Stimulated activated CD8-positive, alpha-beta memory T cell treated with anti-CD3 and anti-CD28 coated beads, Interleukin-7, amount 100 ng/mL, for 24 hours (primary cell): ENCODE results near the gene CES5A.
"Not testable (repeated sequence)": the region's sequence is repeated elsewhere in the genome, so short reads cannot be mapped to it uniquely, and the experiment has no call there.

ENCODE experiments used
- DNase-seq: peaks from one replicate; pipeline ENCODE4 v3.0.0-alpha.2; 2020; ENCODE audit warnings: low read depth

The CES5A gene

DNA sequence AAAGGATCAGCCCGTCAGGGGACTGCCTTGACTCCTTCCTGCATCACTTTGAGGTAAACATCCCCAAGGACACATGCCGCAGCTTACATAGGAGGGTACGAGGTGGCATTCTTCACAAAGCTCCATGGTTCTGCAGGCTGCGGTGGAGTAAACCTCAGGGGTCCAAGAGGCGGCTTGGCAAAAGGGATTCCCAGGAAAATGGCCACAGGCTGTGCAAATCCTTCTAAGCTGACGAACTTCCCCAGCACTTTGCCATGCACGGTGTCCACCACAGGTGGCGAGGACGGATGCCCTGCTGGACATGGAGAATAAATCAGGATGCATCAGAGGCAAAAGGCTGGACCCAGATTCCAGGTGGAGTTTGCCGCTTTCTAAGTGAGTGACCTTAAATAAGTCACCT, 46.5 kb downstream of the CES5A start:
- DNase-seq: no peak

DNA sequence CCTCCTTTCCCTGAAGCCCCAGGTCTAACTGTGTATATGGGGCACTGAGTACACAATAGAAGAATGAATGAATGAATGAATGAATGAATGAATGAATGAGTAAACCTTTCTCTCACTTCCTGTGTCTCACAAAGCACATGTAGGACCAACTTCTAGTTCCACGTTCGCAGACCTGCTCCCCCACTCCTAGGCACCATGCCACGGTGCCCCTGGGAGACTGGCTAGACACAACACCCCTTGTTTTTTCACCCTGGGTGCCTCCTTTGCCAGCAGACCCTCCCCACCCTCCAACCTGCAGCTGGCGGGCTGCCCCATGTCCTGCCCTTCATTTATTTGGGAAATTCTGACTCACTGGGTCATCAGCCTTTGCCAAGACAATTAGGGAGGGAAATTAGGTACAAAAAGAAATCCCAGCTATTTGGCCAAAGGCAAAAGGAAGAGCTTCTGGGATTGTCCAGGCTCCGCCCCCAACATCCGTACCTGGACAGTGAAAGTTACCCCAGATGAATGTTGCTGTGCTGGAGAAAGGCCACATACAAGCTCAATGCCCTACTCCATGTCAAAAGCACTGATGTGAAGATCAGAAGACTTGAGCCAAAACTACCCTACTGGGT, 50.0 kb downstream of the CES5A start:
- no peak for DNase-seq

DNA sequence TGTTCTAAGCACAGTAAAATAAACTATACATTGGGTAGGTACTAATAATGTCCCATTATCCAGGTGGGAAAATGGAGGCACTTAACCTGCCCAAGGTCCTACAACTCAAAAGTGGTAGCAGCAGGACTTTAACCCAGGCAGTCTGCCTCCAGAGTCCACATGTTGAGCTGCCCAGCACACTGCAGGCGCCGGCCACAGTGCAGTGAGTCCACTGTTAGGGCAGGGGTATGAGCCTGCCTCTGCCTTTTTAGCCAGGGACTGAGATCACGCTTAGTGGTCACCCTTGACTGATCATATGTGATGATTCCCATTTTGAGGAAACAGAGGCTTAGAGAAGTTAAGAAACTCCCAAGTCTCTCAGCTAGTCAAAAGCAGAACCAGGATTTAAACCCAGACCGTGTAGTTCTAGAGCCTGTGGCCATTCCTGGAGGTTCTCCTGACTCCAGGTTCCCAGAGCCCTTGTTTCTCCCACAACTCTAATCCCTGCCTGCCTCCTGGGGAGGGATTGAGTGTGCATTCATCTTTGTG, 50.6 kb downstream of the CES5A start:
- no peak for DNase-seq

DNA sequence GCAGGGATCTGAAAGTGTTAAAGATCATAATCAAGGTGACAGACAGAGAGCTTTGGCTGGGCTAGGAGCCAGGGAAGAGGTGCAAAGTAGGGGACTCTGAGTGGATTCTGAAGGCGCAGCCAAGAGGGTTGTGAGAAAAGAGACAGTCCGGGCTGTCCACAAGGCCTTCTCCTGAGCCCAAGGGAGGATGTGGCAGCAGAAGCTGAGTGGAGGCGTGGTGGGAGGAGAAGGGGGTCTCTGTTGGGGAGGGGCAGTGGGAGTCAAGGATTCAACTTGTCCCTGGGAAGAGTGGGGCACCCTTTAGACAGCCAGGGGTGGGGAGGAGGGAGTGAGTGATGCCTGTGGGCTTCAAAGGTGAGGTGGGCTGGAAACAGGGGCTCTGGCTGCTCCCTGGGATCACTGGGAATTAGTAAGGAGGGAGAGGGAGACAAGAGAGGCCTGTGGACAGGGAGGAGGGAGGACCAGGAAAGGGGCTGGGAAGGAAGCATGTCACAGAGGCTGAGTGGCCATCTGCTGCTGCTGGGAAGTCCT, 52.8 kb downstream of the CES5A start:
- no peak for DNase-seq

DNA sequence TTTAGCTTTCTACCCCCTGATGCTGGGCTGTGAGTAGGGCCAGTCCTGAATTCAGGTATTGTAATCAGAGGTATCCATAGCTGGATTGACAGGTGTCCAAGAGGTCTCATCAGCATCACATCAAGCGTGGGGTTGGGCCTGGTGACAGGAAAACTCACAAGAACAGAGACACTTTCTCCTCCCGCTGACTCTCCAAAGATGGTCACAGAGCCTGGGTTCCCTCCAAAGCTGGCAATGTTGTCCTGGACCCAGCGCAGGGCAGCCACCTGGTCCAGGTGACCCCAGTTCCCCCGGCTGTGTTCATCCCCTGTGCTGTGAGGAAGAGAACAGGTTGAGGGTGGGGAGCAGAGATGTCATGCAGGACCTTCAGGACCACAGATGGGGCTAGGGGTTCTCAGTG, 54.0 kb downstream of the CES5A start:
- DNase-seq: no peak

DNA sequence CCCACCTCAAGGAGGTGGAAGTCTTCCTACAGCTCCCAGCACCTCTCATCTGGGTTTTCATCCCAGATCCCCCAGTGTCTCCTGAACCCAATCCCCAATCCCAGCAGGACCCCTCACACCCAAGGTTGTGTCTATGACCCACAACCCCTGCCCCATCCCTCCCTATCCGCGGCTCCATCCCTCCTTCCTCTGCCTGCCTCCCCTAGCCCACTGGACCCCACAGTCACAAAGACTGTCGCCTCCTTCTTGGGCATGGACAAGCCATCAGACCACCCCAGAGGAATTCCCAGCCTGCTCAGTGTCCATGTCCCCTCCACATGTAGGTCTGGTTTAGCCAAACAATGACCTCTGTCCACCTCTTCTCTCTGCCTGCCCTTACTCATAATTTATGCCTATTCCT, 54.6 kb downstream of the CES5A start:
- DNase-seq: no peak

GRCh38 chr16:55817236-55817912, 57.8 kb downstream of the CES5A start:
- DNase-seq: no peak

DNA sequence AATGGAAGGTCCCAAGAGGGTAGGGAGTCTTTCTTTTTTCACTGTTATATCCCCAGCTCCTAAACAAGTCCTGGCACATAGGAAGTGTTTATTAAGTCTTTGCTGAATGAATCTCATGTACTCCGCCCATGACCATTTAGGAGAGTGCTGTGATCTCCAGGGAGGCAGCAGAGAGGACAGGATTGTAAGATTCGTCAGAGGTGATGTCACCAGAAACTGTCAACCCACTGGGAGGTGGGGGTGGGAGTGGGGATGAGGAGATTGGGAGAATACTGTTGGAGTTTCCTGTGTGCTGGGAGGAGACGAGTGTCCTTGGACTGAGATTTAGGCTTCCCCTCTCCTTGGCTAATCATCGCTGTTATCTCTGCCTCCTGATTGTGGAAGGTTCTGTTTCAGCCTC, 59.0 kb downstream of the CES5A start:
- not testable (repeated sequence) for DNase-seq

DNA sequence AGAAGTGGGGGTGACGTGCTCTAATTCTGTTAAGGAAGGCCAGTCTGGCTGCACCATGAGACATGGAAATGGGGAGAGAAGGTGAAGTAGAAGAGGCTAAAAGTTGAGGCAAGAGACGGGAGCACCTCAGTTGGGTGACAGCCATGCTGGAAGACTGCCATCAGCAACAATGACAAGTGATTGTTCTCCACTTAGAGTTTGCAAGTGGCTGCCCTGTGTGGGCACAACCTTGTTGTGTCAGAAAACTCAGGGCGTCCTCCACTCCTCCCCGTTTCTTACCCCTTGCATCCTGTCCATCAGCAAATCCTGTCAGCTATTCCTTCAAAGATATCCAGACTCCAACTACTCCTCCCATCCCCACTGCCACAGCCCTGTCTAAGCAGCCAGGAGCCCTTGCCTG, 59.9 kb downstream of the CES5A start:
- DNase-seq: no peak

DNA sequence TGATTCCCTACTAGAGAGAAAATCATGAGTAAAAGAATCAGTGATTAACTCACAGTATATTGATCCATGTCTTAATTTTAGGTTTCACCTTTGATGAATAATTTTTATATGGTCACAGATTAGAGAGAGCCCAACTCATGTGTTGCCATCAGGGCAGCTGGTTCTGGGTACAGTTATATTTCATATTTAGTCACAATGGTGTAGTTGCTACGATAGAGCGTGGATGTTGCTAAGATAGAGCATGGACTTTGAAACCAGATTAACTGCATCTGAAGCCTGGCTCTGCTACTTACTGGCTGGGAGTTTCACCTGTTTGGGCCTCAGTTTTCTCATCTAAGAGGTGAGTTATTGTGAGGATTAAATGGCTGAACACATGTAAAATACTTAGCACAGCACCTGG, 61.0 kb downstream of the CES5A start:
- DNase-seq: not testable (repeated sequence)

- DNase-seq: not testable (repeated sequence)
Observed at GRCh38 chr16:55813730-55814129, 61.4 kb downstream of the CES5A start.

DNA sequence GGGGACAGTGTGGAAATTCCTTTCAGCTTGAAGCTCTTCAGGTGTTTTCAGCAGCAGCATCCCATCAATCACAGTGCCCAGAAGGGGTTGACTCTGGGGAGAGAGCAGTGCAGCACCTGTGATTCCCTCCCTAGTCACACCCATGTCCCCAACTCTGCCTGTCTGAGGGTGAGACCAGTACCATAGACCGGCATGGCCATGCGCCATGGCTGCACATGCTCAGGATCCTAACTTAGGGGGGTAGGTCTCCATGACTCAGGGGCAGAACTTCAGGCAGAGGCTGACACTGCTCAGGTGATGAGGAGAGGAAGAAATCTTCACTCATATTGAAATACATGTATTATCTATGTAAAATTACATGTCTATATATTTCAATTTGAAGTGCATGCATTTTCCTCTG, 62.2 kb downstream of the CES5A start:
- no peak for DNase-seq

- DNase-seq: no peak
Observed at GRCh38 chr16:55811811-55812210, 63.4 kb downstream of the CES5A start.

DNA sequence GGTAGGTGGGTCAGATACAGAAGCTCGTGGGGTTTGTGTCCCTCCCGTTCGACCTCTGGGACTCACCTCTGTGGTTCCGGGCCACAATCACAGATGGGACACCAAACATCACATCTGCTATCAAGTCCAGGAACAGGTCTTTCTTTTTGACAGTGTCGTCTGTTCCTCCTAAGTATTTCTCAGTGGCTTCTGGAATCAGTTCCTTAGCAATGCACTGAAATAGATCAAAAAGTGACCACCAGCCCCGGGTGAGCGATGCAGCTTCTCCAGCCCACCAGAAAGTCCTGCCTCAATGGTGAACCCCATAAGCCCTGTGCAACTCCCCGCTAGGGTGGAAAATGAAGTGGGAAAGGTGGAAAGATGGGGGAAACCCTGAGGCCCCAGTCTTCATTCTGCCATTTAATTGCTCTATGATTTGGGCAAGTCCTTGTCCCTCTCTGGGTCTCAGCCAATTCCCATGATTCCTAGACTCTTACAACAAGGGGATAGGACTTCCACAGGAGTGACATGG, 64.7 kb downstream of the CES5A start:
- DNase-seq: no peak

GRCh38 chr16:55809851-55810250, 65.3 kb downstream of the CES5A start:
- DNase-seq: no peak

- no peak for DNase-seq
Observed at GRCh38 chr16:55809386-55809785, 65.8 kb downstream of the CES5A start.

DNA sequence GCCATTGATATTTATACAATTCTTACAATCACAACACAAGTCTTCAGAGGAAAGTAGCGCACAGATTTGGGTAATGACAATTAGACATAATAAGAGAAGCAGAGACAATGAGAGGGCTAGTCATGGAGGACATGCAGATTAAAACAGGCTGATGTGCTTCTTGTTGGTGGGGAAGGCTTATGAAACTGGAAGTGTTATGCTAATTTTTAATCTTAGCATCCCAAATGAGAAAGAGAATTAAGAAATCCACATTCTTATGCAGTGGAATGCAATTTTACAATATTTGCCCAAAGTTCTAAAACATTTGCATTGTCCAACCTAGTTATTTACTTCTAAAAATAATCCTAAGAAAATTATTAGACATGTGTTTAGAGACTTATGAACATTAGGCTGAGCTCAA, 66.9 kb downstream of the CES5A start:
- not testable (repeated sequence) for DNase-seq

GRCh38 chr16:55805104-55805503, 70.1 kb downstream of the CES5A start:
- not testable (repeated sequence) for DNase-seq

- not testable (repeated sequence) for DNase-seq
Observed at GRCh38 chr16:55803681-55804080, 71.5 kb downstream of the CES5A start.
